Cardiac muscle cell (in vitro differentiated cells and primary cell): Measurements from ENCODE around the gene MAN1A1. TPM values are rescaled to one million over a fixed set of nuclear protein-coding genes. Genes with fewer than 3 reads are reported as not detected.

Source experiments
- DNase-seq, 2 donors: peaks; one replicate each; pipeline versions ENCODE4 v3.0.0 to v3.0.0-alpha.2; 2010 to 2017; ENCODE audit warnings: low read depth in 1 of 2, low spot score in 1 of 2
- H3K27ac ChIP-seq: fragments of 200-600 bp; sonication (generic); 2 replicates; pipeline ENCODE4 v1.5.1; 2016
- H3K27me3 ChIP-seq: fragments of 200-600 bp; sonication (generic); 2 replicates; pipeline ENCODE4 v1.6.0; 2016; ENCODE audit warnings: control low read depth
- H3K36me3 ChIP-seq: fragments of 200-600 bp; sonication (generic); 2 replicates; pipeline ENCODE4 v1.5.1; 2016; ENCODE audit warnings: control low read depth
- H3K4me1 ChIP-seq: fragments of 200-600 bp; sonication (generic); 2 replicates; pipeline ENCODE4 v1.8.1; 2017; ENCODE audit warnings: low read depth, mild to moderate bottlenecking, mixed run types
- H3K4me3 ChIP-seq: fragments of 200-600 bp; sonication (generic); 2 replicates; pipeline ENCODE4 v1.5.1; 2016; ENCODE audit warnings: mild to moderate bottlenecking
- H3K9me3 ChIP-seq: fragments of 200-600 bp; sonication (generic); 2 replicates; pipeline ENCODE4 v1.5.1; 2017; ENCODE audit warnings: low read depth, mild to moderate bottlenecking, control low read depth
- polyA plus RNA-seq: library from polyadenylated mRNA; unstranded; fragments of >200 nt; fragmentation: Nextera tagmentation; extraction: Ambion mirVana; gene quantifications from 2 replicates; pipeline ENCODE4 v1.2.1, GENCODE V29; 2016
- total RNA-seq: library from RNA; depleted of rRNA; stranded (reverse); fragments of >200 nt; gene quantifications from 2 replicates; pipeline ENCODE4 v1.2.3, GENCODE V29; 2016
- TF ChIP-seq, protein P1 (sequence below): IDR thresholded peaks from 2 replicates; pipeline ENCODE4 v1.5.1; 2012; ENCODE audit warnings: low read depth, mild to moderate bottlenecking, low read length

Gene MAN1A1
- total and polyA plus RNA-seq, 2 experiments from 2014 or later, result 19.2 to 34.8 TPM

GRCh38 chr6:119182875-119183274 is 166.7 kb downstream of the MAN1A1 start:
- peaks cover 3% of the 10 kb centered on the region for H3K4me1 ChIP-seq
- peaks cover 14% of the 10 kb centered on the region for H3K36me3 ChIP-seq
- TF ChIP-seq, protein P1, sequence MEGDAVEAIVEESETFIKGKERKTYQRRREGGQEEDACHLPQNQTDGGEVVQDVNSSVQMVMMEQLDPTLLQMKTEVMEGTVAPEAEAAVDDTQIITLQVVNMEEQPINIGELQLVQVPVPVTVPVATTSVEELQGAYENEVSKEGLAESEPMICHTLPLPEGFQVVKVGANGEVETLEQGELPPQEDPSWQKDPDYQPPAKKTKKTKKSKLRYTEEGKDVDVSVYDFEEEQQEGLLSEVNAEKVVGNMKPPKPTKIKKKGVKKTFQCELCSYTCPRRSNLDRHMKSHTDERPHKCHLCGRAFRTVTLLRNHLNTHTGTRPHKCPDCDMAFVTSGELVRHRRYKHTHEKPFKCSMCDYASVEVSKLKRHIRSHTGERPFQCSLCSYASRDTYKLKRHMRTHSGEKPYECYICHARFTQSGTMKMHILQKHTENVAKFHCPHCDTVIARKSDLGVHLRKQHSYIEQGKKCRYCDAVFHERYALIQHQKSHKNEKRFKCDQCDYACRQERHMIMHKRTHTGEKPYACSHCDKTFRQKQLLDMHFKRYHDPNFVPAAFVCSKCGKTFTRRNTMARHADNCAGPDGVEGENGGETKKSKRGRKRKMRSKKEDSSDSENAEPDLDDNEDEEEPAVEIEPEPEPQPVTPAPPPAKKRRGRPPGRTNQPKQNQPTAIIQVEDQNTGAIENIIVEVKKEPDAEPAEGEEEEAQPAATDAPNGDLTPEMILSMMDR, result no peak

DNA sequence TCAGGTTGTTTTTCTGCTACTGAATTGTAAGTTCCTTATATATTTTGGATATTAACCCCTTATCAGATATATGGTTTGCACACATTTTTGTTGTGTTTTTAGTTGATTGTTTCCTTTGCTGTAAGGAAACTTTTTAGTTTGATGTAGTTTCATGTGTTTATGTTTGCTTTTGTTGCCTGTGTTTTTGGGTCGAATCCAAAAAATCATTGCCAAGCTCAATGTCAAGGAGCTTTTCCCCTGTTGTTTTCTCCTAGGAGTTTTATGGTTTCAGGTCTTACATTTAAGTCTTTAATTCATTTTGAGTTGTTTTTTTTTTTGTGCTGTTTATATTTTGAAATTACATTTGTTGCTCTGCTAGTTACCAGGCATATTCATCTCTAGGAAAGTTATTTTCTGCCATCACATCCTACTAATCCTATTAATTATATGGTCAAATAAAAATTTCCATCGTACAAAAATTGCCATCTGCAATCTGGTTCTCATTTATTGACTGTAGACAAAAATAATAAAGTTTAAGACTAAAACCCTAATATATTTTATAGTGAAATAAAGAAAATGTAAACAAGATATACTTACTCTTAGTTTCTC is 167.3 kb downstream of the MAN1A1 start:
- peaks cover 3% of the 10 kb centered on the region for H3K4me1 ChIP-seq
- H3K9me3 ChIP-seq, result no peaks in the 10 kb centered on the region
- H3K4me3 ChIP-seq, result no peak overlapping the region
- H3K36me3 ChIP-seq, result peaks cover 12% of the 10 kb centered on the region
- TF ChIP-seq, protein P1, result no peak
- H3K27me3 ChIP-seq, result no peaks in the 10 kb centered on the region
- no peak for DNase-seq
- H3K27ac ChIP-seq, result no peak overlapping the region

More at GRCh38 chr6:119182875-119183274, 166.7 kb downstream of the MAN1A1 start:
- Histone ChIP-seq H3K4me3 (no peak overlapping the region), H3K27me3 (no peaks in the 10 kb centered on the region), H3K9me3 (no peaks in the 10 kb centered on the region), H3K27ac (no peak overlapping the region)
- no peak for DNase-seq

- no peak overlapping the region for H3K4me3 ChIP-seq
- no peaks in the 10 kb centered on the region for H3K27me3 ChIP-seq
- DNase-seq, result no peak
- peaks cover 12% of the 10 kb centered on the region for H3K36me3 ChIP-seq
- TF ChIP-seq, protein P1, result no peak
- peaks cover 3% of the 10 kb centered on the region for H3K4me1 ChIP-seq
- H3K27ac ChIP-seq, result no peak overlapping the region
- H3K9me3 ChIP-seq, result no peaks in the 10 kb centered on the region
These were observed 168.5 kb downstream of the MAN1A1 start for GRCh38 chr6:119181046-119181445.

- no peak overlapping the region for H3K27ac ChIP-seq
- no peak for DNase-seq
- peaks cover 4% of the 10 kb centered on the region for H3K4me1 ChIP-seq
- H3K27me3 ChIP-seq, result no peaks in the 10 kb centered on the region
- no peaks in the 10 kb centered on the region for H3K9me3 ChIP-seq
- peaks cover 12% of the 10 kb centered on the region for H3K36me3 ChIP-seq
- TF ChIP-seq, protein P1, result no peak
- no peak overlapping the region for H3K4me3 ChIP-seq
These were observed 169.7 kb downstream of the MAN1A1 start for GRCh38 chr6:119179842-119180241.

DNA sequence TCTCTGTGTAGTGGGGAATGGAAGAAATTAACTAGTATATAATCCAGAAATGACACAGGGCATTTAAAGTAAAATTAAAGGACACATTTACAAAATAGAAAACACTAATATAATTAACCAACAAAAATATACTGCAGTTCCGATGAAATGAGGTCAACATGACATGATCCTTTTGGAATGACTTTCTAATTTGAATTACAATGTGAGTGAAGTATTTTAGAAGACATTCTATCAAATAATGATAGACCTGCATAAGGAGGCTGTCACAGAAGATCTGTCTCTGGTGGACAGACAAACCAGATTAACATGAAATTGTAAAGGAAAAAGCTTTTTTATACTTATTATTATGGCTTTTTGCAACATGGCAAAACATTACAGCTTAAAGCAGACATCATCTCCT is 170.5 kb downstream of the MAN1A1 start:
- no peak for DNase-seq
- TF ChIP-seq, protein P1, result no peak
- Histone ChIP-seq H3K27me3 (no peaks in the 10 kb centered on the region), H3K9me3 (no peaks in the 10 kb centered on the region), H3K27ac (no peak overlapping the region), H3K36me3 (peaks cover 12% of the 10 kb centered on the region), H3K4me1 (peaks cover 7% of the 10 kb centered on the region), H3K4me3 (no peak overlapping the region)

GRCh38 chr6:119176445-119176844 is 173.1 kb downstream of the MAN1A1 start:
- TF ChIP-seq, protein P1, result no peak
- DNase-seq, result no peak
- Histone ChIP-seq H3K4me1 (peaks cover 33% of the 10 kb centered on the region), H3K27me3 (no peaks in the 10 kb centered on the region), H3K36me3 (peaks cover 5% of the 10 kb centered on the region), H3K9me3 (no peaks in the 10 kb centered on the region), H3K27ac (no peak overlapping the region), H3K4me3 (no peak overlapping the region)
